Progenitor cell of endocrine pancreas (in vitro differentiated cells): ENCODE results near the gene SAP25. TPM values are rescaled to one million over a fixed set of nuclear protein-coding genes. Genes with fewer than 3 reads are reported as not detected.

ENCODE experiments used
- DNase-seq: peaks from one replicate; pipeline ENCODE4 v3.0.0; 2021; ENCODE audit warnings: low spot score; ENCODE audit not compliant: unreplicated experiment
- H3K27ac Mint-ChIP-seq: 2 replicates; pipeline ENCODE4 v1.8.0; 2021; ENCODE audit warnings: mild to moderate bottlenecking, moderate library complexity, mixed read lengths
- H3K27me3 Mint-ChIP-seq: 2 replicates; pipeline ENCODE4 v1.8.0; 2021; ENCODE audit warnings: mixed read lengths
- H3K36me3 Mint-ChIP-seq: 2 replicates; pipeline ENCODE4 v1.8.0; 2022; ENCODE audit warnings: mixed read lengths; ENCODE audit not compliant: insufficient read depth
- H3K4me1 Mint-ChIP-seq: 2 replicates; pipeline ENCODE4 v1.8.0; 2021; ENCODE audit warnings: low read depth, mixed read lengths
- H3K4me3 Mint-ChIP-seq: 2 replicates; pipeline ENCODE4 v1.8.0; 2021; ENCODE audit warnings: low read depth, mild to moderate bottlenecking, moderate library complexity, mixed read lengths
- H3K9me3 Mint-ChIP-seq: 2 replicates; pipeline ENCODE4 v1.8.0; 2021; ENCODE audit warnings: low read depth, mixed read lengths
- CTCF ChIP-seq: fragments of 200-600 bp; sonication (generic); IDR thresholded peaks from one replicate; pipeline ENCODE4 v1.5.0; 2021; ENCODE audit warnings: antibody characterized with exemption, mild to moderate bottlenecking; ENCODE audit not compliant: unreplicated experiment
- total RNA-seq: library from RNA; stranded (reverse); gene quantifications from 2 replicates; pipeline ENCODE4 v1.2.1, GENCODE V29; 2021

The SAP25 gene
- total RNA-seq, 1 donor from 2014 or later = 7.7 TPM

- no peak overlapping the region for H3K4me3 Mint-ChIP-seq
- H3K27ac Mint-ChIP-seq = no peak overlapping the region
- peaks cover 16% of the 10 kb centered on the region for H3K4me1 Mint-ChIP-seq
- peaks cover 17% of the 10 kb centered on the region for H3K27me3 Mint-ChIP-seq
- no peak for DNase-seq
- TF ChIP-seq CTCF = no peak
- H3K9me3 Mint-ChIP-seq = no peaks in the 10 kb centered on the region
- H3K36me3 Mint-ChIP-seq = no peaks in the 10 kb centered on the region
Measured at GRCh38 chr7:100600730-100601038, 27.0 kb upstream of the SAP25 start.

- Mint-ChIP-seq H3K9me3 (no peaks in the 10 kb centered on the region), H3K4me1 (peaks cover 13% of the 10 kb centered on the region), H3K4me3 (no peak overlapping the region), H3K36me3 (no peaks in the 10 kb centered on the region), H3K27me3 (peaks cover 11% of the 10 kb centered on the region), H3K27ac (no peak overlapping the region)
- DNase-seq = no peak
- no peak for TF ChIP-seq CTCF
Measured at GRCh38 chr7:100599911-100600729, 26.4 kb upstream of the SAP25 start.

- DNase-seq = no peak
- Mint-ChIP-seq H3K27me3 (peaks cover 7% of the 10 kb centered on the region), H3K9me3 (no peaks in the 10 kb centered on the region), H3K27ac (no peak overlapping the region), H3K4me1 (peaks cover 9% of the 10 kb centered on the region), H3K4me3 (no peak overlapping the region), H3K36me3 (no peaks in the 10 kb centered on the region)
- TF ChIP-seq CTCF = no peak
Measured at GRCh38 chr7:100598425-100598824, 24.7 kb upstream of the SAP25 start.

GRCh38 chr7:100595188-100595587, 21.5 kb upstream of the SAP25 start:
- no peak for DNase-seq
- Mint-ChIP-seq H3K9me3 (no peaks in the 10 kb centered on the region), H3K27ac (no peak overlapping the region), H3K4me3 (no peak overlapping the region), H3K36me3 (no peaks in the 10 kb centered on the region), H3K4me1 (peaks cover 4% of the 10 kb centered on the region), H3K27me3 (peaks cover 11% of the 10 kb centered on the region)
- no peak for TF ChIP-seq CTCF

GRCh38 chr7:100591596-100591995, 17.9 kb upstream of the SAP25 start:
- Mint-ChIP-seq H3K4me3 (no peak overlapping the region), H3K4me1 (peaks cover 13% of the 10 kb centered on the region), H3K9me3 (no peaks in the 10 kb centered on the region), H3K27ac (no peak overlapping the region), H3K36me3 (no peaks in the 10 kb centered on the region), H3K27me3 (peaks cover 9% of the 10 kb centered on the region)
- no peak for TF ChIP-seq CTCF
- no peak for DNase-seq
